GM21619 (cell line): ENCODE data around the gene PRPF6.
"Not testable (repeated sequence)": the region's sequence is repeated elsewhere in the genome, so short reads cannot be mapped to it uniquely, and the experiment has no call there.

Experiments used
- ATAC-seq: cut with Tn5 transposase; IDR thresholded peaks from one replicate; pipeline ENCODE4 v1.9.1; 2021; ENCODE audit not compliant: unreplicated experiment

Gene PRPF6

GRCh38 chr20:64009811-64010387 lies 29.0 kb downstream of the PRPF6 start:
- no peak for ATAC-seq

GRCh38 chr20:64010711-64011237 lies 29.8 kb downstream of the PRPF6 start:
- no peak for ATAC-seq

GRCh38 chr20:64011366-64011779 lies 30.4 kb downstream of the PRPF6 start:
- no peak for ATAC-seq

- ATAC-seq = not testable (repeated sequence)
These were observed 31.6 kb downstream of the PRPF6 start for GRCh38 chr20:64012385-64013154.

- ATAC-seq = no peak
These were observed 34.7 kb downstream of the PRPF6 start for GRCh38 chr20:64015635-64016034.

GRCh38 chr20:64021124-64021975 lies 40.4 kb downstream of the PRPF6 start:
- ATAC-seq = no peak

- no peak for ATAC-seq
These were observed 41.9 kb downstream of the PRPF6 start for GRCh38 chr20:64022671-64023360.

- no peak for ATAC-seq
These were observed 42.6 kb downstream of the PRPF6 start for GRCh38 chr20:64023361-64024140.

- no peak for ATAC-seq
These were observed 43.4 kb downstream of the PRPF6 start for GRCh38 chr20:64024141-64024990.

GRCh38 chr20:64025101-64025825 lies 44.3 kb downstream of the PRPF6 start:
- ATAC-seq = no peak

- ATAC-seq = no peak
These were observed 45.0 kb downstream of the PRPF6 start for GRCh38 chr20:64025826-64026412.

GRCh38 chr20:64027981-64028685 lies 47.2 kb downstream of the PRPF6 start:
- no peak for ATAC-seq

GRCh38 chr20:64029293-64030117 lies 48.6 kb downstream of the PRPF6 start:
- ATAC-seq = no peak

- ATAC-seq = no peak
These were observed 49.6 kb downstream of the PRPF6 start for GRCh38 chr20:64030371-64031134.

- no peak for ATAC-seq
These were observed 50.9 kb downstream of the PRPF6 start for GRCh38 chr20:64031822-64032314.
